ENCODE measurements around the gene ERCC1. TPM values are rescaled to one million over a fixed set of nuclear protein-coding genes. Genes with fewer than 3 reads are reported as not detected.
"Not testable (repeated sequence)": the region's sequence is repeated elsewhere in the genome, so short reads cannot be mapped to it uniquely, and the experiment has no call there.

ERCC1 gene
- total and polyA plus RNA-seq, 7 donors, result 27.3 to 67.0 (median 41.8) TPM

DNA sequence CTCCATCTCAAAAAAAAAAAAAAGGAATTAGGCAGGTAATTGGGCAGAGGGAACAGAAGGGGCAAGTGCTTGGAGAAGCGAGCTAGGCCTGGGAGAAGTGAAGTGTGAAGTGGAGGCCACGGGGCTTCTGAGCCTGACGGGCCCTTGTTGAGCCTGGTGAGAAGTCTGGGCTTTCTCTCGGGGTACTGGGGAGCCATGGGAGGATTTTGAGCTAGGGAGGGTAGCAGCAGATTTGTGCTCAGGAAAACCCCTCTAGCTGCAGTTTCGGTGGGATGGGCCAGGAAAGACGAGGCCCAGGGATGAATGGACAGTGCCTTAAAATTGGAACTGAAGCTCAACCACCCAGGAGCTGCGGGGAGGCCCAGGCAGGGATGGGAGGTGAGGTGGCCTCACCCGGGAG is 9.2 kb downstream of the ERCC1 start:
- no peaks in the 10 kb centered on the region for H3K27me3 ChIP-seq
- no peaks in the 10 kb centered on the region for H3K9me3 ChIP-seq
- no peak for DNase-seq
- intact Hi-C loops (cut with DNase I), result no loop called here
- H3K36me3 ChIP-seq, result peaks cover 0 to 59% (median 13%) of the 10 kb centered on the region in 4 donors
- no peak overlapping the region for H3K4me3 ChIP-seq
- TF ChIP-seq POLR2AphosphoS5 (IDR thresholded peaks at IDR 0.05) (no peak), EP300 (IDR thresholded peaks at IDR 0.05) (no peak), POLR2A (IDR thresholded peaks at IDR 0.05) (no peak)
- TF ChIP-seq, protein P1, sequence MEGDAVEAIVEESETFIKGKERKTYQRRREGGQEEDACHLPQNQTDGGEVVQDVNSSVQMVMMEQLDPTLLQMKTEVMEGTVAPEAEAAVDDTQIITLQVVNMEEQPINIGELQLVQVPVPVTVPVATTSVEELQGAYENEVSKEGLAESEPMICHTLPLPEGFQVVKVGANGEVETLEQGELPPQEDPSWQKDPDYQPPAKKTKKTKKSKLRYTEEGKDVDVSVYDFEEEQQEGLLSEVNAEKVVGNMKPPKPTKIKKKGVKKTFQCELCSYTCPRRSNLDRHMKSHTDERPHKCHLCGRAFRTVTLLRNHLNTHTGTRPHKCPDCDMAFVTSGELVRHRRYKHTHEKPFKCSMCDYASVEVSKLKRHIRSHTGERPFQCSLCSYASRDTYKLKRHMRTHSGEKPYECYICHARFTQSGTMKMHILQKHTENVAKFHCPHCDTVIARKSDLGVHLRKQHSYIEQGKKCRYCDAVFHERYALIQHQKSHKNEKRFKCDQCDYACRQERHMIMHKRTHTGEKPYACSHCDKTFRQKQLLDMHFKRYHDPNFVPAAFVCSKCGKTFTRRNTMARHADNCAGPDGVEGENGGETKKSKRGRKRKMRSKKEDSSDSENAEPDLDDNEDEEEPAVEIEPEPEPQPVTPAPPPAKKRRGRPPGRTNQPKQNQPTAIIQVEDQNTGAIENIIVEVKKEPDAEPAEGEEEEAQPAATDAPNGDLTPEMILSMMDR (IDR thresholded peaks at IDR 0.05), result no peak
- H3K4me1 ChIP-seq, result peaks cover 0 to 28% (median 14%) of the 10 kb centered on the region in 4 donors
- WGBS, 2 donors, result 95% methylated on average over 8 of the region's 8 CpGs
- no peak overlapping the region for H3K27ac ChIP-seq

DNA sequence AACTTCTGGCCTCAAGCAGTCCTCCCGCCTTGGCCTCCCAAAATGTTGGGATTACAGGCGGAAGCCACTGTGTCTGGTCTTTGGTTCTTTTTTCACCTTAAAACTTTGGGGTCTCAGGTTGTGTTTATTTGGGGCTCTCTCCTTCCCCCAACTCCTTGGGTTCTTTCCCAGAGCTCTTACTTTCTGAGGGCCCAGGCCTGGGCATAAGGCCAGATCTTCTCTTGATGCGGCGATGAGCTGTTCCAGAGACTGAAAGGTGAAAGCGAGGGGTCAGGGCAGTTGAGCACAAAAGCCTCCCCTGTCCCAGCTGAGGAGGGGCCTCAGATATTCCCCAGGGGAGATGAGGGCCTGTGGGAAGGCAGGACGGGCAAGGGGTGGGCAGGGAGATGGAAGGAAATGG is 10.2 kb downstream of the ERCC1 start:
- Histone ChIP-seq H3K4me1 (peaks cover 0 to 28% (median 14%) of the 10 kb centered on the region in 4 donors), H3K27me3 (no peaks in the 10 kb centered on the region), H3K4me3 (no peak overlapping the region), H3K9me3 (no peaks in the 10 kb centered on the region), H3K27ac (peak overlapping the region in 2 of 4 donors; percentile 32 to 39), H3K36me3 (peaks cover 0 to 50% (median 11%) of the 10 kb centered on the region in 4 donors)
- TF ChIP-seq POLR2A (IDR thresholded peaks at IDR 0.05), result no peak
- no peak for TF ChIP-seq EP300 (IDR thresholded peaks at IDR 0.05)
- TF ChIP-seq, protein P1 (IDR thresholded peaks at IDR 0.05), result no peak
- no peak for TF ChIP-seq POLR2AphosphoS5 (IDR thresholded peaks at IDR 0.05)
- intact Hi-C loops (cut with DNase I), result no loop called here
- WGBS, 2 donors, result 94 to 95% methylated on average over 6 of the region's 6 CpGs
- peak; percentile 52 for DNase-seq

GRCh38 chr19:45410330-45410729 is 13.4 kb downstream of the ERCC1 start:
- H3K9me3 ChIP-seq; DNase-seq; H3K27ac ChIP-seq; H3K27me3 ChIP-seq; H3K4me3 ChIP-seq; intact Hi-C loops (cut with DNase I): not testable (repeated sequence)
- H3K36me3 ChIP-seq, result peaks cover 0 to 35% (median 11%) of the 10 kb centered on the region in 4 donors
- 93 to 94% methylated on average over 4 of the region's 4 CpGs for WGBS, 2 donors
- H3K4me1 ChIP-seq, result peaks cover 2 to 20% (median 12%) of the 10 kb centered on the region in 4 donors

- peaks cover 5 to 7% (median 6%) of the 10 kb centered on the region in 3 donors for H3K27me3 ChIP-seq
- intact Hi-C loops (cut with DNase I), result no loop called here
- peaks cover 0 to 29% (median 11%) of the 10 kb centered on the region in 4 donors for H3K36me3 ChIP-seq
- no peak for DNase-seq
- H3K4me1 ChIP-seq, result peaks cover 2 to 28% (median 19%) of the 10 kb centered on the region in 4 donors
- TF ChIP-seq EP300 (IDR thresholded peaks at IDR 0.05) (no peak), POLR2A (IDR thresholded peaks at IDR 0.05) (no peak), POLR2AphosphoS5 (IDR thresholded peaks at IDR 0.05) (no peak)
- TF ChIP-seq, protein P1 (IDR thresholded peaks at IDR 0.05), result no peak
- H3K27ac ChIP-seq, result no peak overlapping the region
- H3K9me3 ChIP-seq, result no peaks in the 10 kb centered on the region
- no peak overlapping the region for H3K4me3 ChIP-seq
- 58 to 67% methylated on average over 4 of the region's 4 CpGs for WGBS, 2 donors
Measured at GRCh38 chr19:45409557-45409920, 14.2 kb downstream of the ERCC1 start.

DNA sequence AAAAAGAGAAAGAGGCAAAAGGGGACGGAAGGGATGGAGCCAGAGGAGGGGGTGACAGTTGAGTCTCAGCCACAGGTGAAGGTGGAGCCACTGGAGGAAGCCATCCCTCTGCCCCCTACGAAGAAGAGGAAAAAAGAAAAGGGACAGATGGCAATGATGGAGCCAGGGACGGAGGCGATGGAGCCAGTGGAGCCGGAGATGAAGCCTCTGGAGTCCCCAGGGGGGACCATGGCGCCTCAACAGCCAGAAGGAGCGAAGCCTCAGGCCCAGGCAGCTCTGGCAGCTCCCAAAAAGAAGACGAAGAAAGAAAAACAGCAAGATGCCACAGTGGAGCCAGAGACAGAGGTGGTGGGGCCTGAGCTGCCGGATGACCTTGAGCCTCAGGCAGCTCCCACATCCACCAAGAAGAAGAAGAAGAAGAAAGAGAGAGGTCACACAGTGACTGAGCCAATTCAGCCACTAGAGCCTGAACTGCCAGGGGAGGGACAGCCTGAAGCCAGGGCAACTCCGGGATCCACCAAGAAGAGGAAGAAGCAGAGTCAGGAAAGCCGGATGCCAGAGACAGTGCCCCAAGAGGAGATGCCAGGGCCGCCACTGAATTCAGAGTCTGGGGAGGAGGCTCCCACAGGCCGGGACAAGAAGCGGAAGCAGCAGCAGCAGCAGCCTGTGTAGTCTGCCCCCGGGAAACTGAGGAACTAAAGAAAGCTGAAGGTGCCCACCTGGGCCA is 14.7 kb downstream of the ERCC1 start:
- peaks cover 0 to 24% (median 9%) of the 10 kb centered on the region in 4 donors for H3K36me3 ChIP-seq
- WGBS, 2 donors, result 88 to 89% methylated on average over 15 of the region's 15 CpGs
- no peak for DNase-seq
- H3K27ac ChIP-seq, result no peak overlapping the region
- no peak overlapping the region for H3K4me3 ChIP-seq
- intact Hi-C loops (cut with DNase I), result no loop called here
- H3K9me3 ChIP-seq, result no peaks in the 10 kb centered on the region
- H3K4me1 ChIP-seq, result peaks cover 2 to 32% (median 24%) of the 10 kb centered on the region in 4 donors
- TF ChIP-seq POLR2A (IDR thresholded peaks at IDR 0.05), result no peak
- TF ChIP-seq, protein P1 (IDR thresholded peaks at IDR 0.05), result no peak
- no peak for TF ChIP-seq POLR2AphosphoS5 (IDR thresholded peaks at IDR 0.05)
- TF ChIP-seq EP300 (IDR thresholded peaks at IDR 0.05), result no peak
- peaks cover 5 to 12% (median 6%) of the 10 kb centered on the region in 3 donors for H3K27me3 ChIP-seq
